ENCODE measurements around the gene INTS7. TPM values are rescaled to one million over a fixed set of nuclear protein-coding genes. Genes with fewer than 3 reads are reported as not detected.

INTS7 gene
- total and polyA plus RNA-seq, 2 experiments from 2014 or later, result 10.9 to 34.0 TPM

DNA sequence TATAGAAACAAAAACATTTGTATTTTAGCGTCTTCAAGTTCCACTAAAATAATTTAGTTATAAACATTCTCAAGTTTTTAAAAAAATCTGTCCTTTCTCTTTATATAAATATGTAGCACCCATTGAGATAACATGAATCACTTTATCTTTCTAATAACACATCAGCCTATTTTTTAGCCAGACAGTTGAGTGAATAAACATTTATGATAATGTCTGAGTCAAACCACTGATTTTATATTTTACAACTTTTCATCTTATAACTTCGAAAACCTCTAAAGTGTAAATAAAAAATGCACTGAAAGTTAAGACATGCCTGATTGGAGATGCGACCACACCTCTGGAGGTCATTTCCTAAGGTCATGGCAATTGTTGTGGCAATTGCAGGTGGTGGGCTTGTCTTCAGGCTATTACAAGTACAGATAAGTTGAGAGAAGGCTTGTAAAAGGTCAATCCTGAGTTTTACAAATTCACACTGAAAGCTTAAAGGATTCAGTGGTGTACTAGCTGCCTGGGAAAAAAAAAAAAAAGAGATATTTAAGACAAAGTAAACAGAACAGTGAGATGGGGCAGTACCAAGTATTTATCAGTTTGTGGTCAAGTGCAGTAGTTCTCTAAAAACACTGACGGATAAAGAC is 67.0 kb downstream of the INTS7 start:
- Histone ChIP-seq H3K79me2 (replicated peaks; ENCODE audit: insufficient read depth) (no peaks in the 10 kb centered on the region), H3K27ac (ENCODE audit: low read depth) (no peak overlapping the region), H4K20me1 (replicated peaks; ENCODE audit: insufficient read depth) (peaks cover 5% of the 10 kb centered on the region), H3K27me3 (ENCODE audit: insufficient read depth) (no peaks in the 10 kb centered on the region), H3K4me1 (ENCODE audit: insufficient read depth) (no peaks in the 10 kb centered on the region), H2AFZ (no peak overlapping the region), H3K9me2 (ENCODE audit: insufficient read depth) (no peaks in the 10 kb centered on the region), H3K36me3 (ENCODE audit: insufficient read depth) (peaks cover 5% of the 10 kb centered on the region; the same call in 1 of the 2 replicates), H3F3A (replicated peaks; ENCODE audit: low read depth) (no peaks in the 10 kb centered on the region), H3K4me3 (no peak overlapping the region), H3K4me2 (no peak overlapping the region)
- H3K4me3 Mint-ChIP-seq, result no peak overlapping the region
- H3K9me3 Mint-ChIP-seq, result no peaks in the 10 kb centered on the region
- H3K36me3 Mint-ChIP-seq (ENCODE audit: low read depth), result peaks cover 28% of the 10 kb centered on the region; the same call in 2 of the 3 replicates
- TF ChIP-seq STAT1 (IDR thresholded peaks at IDR 0.05; ENCODE audit: unreplicated experiment), result no peak
- TF ChIP-seq CREB1 (CRISPR knock-in tag; IDR thresholded peaks at IDR 0.05; ENCODE audit: low read depth), result no peak
- TF ChIP-seq, protein P1, sequence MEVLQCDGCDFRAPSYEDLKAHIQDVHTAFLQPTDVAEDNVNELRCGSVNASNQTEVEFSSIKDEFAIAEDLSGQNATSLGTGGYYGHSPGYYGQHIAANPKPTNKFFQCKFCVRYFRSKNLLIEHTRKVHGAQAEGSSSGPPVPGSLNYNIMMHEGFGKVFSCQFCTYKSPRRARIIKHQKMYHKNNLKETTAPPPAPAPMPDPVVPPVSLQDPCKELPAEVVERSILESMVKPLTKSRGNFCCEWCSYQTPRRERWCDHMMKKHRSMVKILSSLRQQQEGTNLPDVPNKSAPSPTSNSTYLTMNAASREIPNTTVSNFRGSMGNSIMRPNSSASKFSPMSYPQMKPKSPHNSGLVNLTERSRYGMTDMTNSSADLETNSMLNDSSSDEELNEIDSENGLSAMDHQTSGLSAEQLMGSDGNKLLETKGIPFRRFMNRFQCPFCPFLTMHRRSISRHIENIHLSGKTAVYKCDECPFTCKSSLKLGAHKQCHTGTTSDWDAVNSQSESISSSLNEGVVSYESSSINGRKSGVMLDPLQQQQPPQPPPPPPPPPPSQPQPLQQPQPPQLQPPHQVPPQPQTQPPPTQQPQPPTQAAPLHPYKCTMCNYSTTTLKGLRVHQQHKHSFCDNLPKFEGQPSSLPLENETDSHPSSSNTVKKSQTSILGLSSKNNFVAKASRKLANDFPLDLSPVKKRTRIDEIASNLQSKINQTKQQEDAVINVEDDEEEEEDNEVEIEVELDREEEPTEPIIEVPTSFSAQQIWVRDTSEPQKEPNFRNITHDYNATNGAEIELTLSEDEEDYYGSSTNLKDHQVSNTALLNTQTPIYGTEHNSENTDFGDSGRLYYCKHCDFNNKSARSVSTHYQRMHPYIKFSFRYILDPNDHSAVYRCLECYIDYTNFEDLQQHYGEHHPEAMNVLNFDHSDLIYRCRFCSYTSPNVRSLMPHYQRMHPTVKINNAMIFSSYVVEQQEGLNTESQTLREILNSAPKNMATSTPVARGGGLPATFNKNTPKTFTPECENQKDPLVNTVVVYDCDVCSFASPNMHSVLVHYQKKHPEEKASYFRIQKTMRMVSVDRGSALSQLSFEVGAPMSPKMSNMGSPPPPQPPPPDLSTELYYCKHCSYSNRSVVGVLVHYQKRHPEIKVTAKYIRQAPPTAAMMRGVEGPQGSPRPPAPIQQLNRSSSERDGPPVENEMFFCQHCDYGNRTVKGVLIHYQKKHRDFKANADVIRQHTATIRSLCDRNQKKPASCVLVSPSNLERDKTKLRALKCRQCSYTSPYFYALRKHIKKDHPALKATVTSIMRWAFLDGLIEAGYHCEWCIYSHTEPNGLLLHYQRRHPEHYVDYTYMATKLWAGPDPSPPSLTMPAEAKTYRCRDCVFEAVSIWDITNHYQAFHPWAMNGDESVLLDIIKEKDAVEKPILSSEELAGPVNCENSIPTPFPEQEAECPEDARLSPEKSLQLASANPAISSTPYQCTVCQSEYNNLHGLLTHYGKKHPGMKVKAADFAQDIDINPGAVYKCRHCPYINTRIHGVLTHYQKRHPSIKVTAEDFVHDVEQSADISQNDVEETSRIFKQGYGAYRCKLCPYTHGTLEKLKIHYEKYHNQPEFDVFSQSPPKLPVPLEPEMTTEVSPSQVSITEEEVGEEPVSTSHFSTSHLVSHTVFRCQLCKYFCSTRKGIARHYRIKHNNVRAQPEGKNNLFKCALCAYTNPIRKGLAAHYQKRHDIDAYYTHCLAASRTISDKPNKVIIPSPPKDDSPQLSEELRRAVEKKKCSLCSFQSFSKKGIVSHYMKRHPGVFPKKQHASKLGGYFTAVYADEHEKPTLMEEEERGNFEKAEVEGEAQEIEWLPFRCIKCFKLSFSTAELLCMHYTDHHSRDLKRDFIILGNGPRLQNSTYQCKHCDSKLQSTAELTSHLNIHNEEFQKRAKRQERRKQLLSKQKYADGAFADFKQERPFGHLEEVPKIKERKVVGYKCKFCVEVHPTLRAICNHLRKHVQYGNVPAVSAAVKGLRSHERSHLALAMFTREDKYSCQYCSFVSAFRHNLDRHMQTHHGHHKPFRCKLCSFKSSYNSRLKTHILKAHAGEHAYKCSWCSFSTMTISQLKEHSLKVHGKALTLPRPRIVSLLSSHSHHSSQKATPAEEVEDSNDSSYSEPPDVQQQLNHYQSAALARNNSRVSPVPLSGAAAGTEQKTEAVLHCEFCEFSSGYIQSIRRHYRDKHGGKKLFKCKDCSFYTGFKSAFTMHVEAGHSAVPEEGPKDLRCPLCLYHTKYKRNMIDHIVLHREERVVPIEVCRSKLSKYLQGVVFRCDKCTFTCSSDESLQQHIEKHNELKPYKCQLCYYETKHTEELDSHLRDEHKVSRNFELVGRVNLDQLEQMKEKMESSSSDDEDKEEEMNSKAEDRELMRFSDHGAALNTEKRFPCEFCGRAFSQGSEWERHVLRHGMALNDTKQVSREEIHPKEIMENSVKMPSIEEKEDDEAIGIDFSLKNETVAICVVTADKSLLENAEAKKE (CRISPR knock-in tag; IDR thresholded peaks at IDR 0.05), result no peak
- no peak for TF ChIP-seq ZNF331 (CRISPR knock-in tag; IDR thresholded peaks at IDR 0.05; ENCODE audit: low read depth)
- no peak for TF ChIP-seq EZH2phosphoT487 (IDR thresholded peaks at IDR 0.05; ENCODE audit: unreplicated experiment)
- no peak for TF ChIP-seq NANOG (IDR thresholded peaks at IDR 0.05; ENCODE audit: borderline replicate concordance)
- TF ChIP-seq EZH2 (IDR thresholded peaks at IDR 0.05; ENCODE audit: low read depth, unreplicated experiment), result no peak
- TF ChIP-seq, protein P2, sequence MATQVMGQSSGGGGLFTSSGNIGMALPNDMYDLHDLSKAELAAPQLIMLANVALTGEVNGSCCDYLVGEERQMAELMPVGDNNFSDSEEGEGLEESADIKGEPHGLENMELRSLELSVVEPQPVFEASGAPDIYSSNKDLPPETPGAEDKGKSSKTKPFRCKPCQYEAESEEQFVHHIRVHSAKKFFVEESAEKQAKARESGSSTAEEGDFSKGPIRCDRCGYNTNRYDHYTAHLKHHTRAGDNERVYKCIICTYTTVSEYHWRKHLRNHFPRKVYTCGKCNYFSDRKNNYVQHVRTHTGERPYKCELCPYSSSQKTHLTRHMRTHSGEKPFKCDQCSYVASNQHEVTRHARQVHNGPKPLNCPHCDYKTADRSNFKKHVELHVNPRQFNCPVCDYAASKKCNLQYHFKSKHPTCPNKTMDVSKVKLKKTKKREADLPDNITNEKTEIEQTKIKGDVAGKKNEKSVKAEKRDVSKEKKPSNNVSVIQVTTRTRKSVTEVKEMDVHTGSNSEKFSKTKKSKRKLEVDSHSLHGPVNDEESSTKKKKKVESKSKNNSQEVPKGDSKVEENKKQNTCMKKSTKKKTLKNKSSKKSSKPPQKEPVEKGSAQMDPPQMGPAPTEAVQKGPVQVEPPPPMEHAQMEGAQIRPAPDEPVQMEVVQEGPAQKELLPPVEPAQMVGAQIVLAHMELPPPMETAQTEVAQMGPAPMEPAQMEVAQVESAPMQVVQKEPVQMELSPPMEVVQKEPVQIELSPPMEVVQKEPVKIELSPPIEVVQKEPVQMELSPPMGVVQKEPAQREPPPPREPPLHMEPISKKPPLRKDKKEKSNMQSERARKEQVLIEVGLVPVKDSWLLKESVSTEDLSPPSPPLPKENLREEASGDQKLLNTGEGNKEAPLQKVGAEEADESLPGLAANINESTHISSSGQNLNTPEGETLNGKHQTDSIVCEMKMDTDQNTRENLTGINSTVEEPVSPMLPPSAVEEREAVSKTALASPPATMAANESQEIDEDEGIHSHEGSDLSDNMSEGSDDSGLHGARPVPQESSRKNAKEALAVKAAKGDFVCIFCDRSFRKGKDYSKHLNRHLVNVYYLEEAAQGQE (IDR thresholded peaks at IDR 0.05; ENCODE audit: unreplicated experiment), result no peak
- no peak for TF ChIP-seq POLR2AphosphoS5 (IDR thresholded peaks at IDR 0.05; ENCODE audit: low read depth)
- TF ChIP-seq ZNF114 (CRISPR knock-in tag; IDR thresholded peaks at IDR 0.05), result no peak
- TF ChIP-seq JUNB (IDR thresholded peaks at IDR 0.05; ENCODE audit: unreplicated experiment), result no peak
- TF ChIP-seq, protein P3, sequence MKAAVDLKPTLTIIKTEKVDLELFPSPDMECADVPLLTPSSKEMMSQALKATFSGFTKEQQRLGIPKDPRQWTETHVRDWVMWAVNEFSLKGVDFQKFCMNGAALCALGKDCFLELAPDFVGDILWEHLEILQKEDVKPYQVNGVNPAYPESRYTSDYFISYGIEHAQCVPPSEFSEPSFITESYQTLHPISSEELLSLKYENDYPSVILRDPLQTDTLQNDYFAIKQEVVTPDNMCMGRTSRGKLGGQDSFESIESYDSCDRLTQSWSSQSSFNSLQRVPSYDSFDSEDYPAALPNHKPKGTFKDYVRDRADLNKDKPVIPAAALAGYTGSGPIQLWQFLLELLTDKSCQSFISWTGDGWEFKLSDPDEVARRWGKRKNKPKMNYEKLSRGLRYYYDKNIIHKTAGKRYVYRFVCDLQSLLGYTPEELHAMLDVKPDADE (IDR thresholded peaks at IDR 0.05), result no peak
- TF ChIP-seq, protein P4, sequence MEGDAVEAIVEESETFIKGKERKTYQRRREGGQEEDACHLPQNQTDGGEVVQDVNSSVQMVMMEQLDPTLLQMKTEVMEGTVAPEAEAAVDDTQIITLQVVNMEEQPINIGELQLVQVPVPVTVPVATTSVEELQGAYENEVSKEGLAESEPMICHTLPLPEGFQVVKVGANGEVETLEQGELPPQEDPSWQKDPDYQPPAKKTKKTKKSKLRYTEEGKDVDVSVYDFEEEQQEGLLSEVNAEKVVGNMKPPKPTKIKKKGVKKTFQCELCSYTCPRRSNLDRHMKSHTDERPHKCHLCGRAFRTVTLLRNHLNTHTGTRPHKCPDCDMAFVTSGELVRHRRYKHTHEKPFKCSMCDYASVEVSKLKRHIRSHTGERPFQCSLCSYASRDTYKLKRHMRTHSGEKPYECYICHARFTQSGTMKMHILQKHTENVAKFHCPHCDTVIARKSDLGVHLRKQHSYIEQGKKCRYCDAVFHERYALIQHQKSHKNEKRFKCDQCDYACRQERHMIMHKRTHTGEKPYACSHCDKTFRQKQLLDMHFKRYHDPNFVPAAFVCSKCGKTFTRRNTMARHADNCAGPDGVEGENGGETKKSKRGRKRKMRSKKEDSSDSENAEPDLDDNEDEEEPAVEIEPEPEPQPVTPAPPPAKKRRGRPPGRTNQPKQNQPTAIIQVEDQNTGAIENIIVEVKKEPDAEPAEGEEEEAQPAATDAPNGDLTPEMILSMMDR (conservative IDR thresholded peaks at IDR 0.05; ENCODE audit: low read depth in 2 of 2), result no peak
- no peaks in the 10 kb centered on the region for H3K4me1 Mint-ChIP-seq
- ATAC-seq, result no peak
- no peak overlapping the region; the same call in 1 of the 2 replicates for H3K27ac Mint-ChIP-seq
- H3K27me3 Mint-ChIP-seq (ENCODE audit: insufficient read depth, low read depth, poor library complexity), result no peaks in the 10 kb centered on the region
- no peak for DNase-seq (ENCODE audit: low spot score)

Data from GM23338 (cell line).